ENCODE measurements around the gene DLX1.

The DLX1 gene

GRCh38 chr2:172085460-172086159, at the start of gene DLX1:
DLX1 (plus strand) TSS chr2:172085507; CDS start chr2:172085678, 171 bp downstream.
- Histone ChIP-seq H3K4me3 (ENCODE audit: low read length) (peak within 1 kb of the TSS; percentile 85), H3K4me2 (ENCODE audit: low read length) (peak within 1 kb of the TSS; percentile 88), H3K27ac (ENCODE audit: low read depth, low read length) (no peak within 1 kb of the TSS), H3K27me3 (ENCODE audit: control insufficient read depth, low read length) (peaks cover 85% of the 10 kb centered on the region), H3K9me3 (ENCODE audit: control insufficient read depth, insufficient read depth, low read length) (no peaks in the 10 kb centered on the region), H3F3A (ENCODE audit: control insufficient read depth, insufficient read depth) (peaks cover 6% of the 10 kb centered on the region; the same call in 1 of the 2 replicates), H3K79me2 (ENCODE audit: control insufficient read depth, low read length) (no peaks in the 10 kb centered on the region), H3K9me2 (replicated peaks; ENCODE audit: control insufficient read depth, low read length) (no peaks in the 10 kb centered on the region), H3K36me3 (ENCODE audit: control insufficient read depth, low read length) (no peaks in the 10 kb centered on the region), H3K4me1 (ENCODE audit: control insufficient read depth, low read length) (peaks cover 37% of the 10 kb centered on the region), H4K20me1 (ENCODE audit: control insufficient read depth, insufficient read depth, low read depth, low read length) (no peaks in the 10 kb centered on the region; the same call in 1 of the 2 replicates)
- TF ChIP-seq CTCF (IDR thresholded peaks at IDR 0.05; ENCODE audit: low read depth, low read length, poor library complexity, severe bottlenecking) (no peak), EZH2phosphoT487 (IDR thresholded peaks at IDR 0.05; ENCODE audit: borderline replicate concordance, low read length) (no peak)

GRCh38 chr2:172038121-172038520, 47.2 kb upstream of the DLX1 start:
- no peaks in the 10 kb centered on the region for H3K9me2 ChIP-seq (replicated peaks; ENCODE audit: control insufficient read depth, low read length)
- H4K20me1 ChIP-seq (ENCODE audit: control insufficient read depth, insufficient read depth, low read depth, low read length): no peaks in the 10 kb centered on the region
- H3K27me3 ChIP-seq (ENCODE audit: control insufficient read depth, low read length): no peaks in the 10 kb centered on the region
- H3K4me2 ChIP-seq (ENCODE audit: low read length): no peak overlapping the region
- TF ChIP-seq EZH2phosphoT487 (IDR thresholded peaks at IDR 0.05; ENCODE audit: borderline replicate concordance, low read length): no peak
- TF ChIP-seq CTCF (IDR thresholded peaks at IDR 0.05; ENCODE audit: low read depth, low read length, poor library complexity, severe bottlenecking): no peak
- no peaks in the 10 kb centered on the region for H3K4me1 ChIP-seq (ENCODE audit: control insufficient read depth, low read length)
- H3K27ac ChIP-seq (ENCODE audit: low read depth, low read length): no peak overlapping the region
- H3F3A ChIP-seq (ENCODE audit: control insufficient read depth, insufficient read depth): no peaks in the 10 kb centered on the region
- no peaks in the 10 kb centered on the region for H3K36me3 ChIP-seq (ENCODE audit: control insufficient read depth, low read length)
- H3K79me2 ChIP-seq (ENCODE audit: control insufficient read depth, low read length): no peaks in the 10 kb centered on the region
- no peaks in the 10 kb centered on the region for H3K9me3 ChIP-seq (ENCODE audit: control insufficient read depth, insufficient read depth, low read length)
- H3K4me3 ChIP-seq (ENCODE audit: low read length): no peak overlapping the region

GRCh38 chr2:172038604-172039003, 46.7 kb upstream of the DLX1 start:
- H3K4me2 ChIP-seq (ENCODE audit: low read length): no peak overlapping the region
- H3K27ac ChIP-seq (ENCODE audit: low read depth, low read length): no peak overlapping the region
- H3K79me2 ChIP-seq (ENCODE audit: control insufficient read depth, low read length): no peaks in the 10 kb centered on the region
- TF ChIP-seq CTCF (IDR thresholded peaks at IDR 0.05; ENCODE audit: low read depth, low read length, poor library complexity, severe bottlenecking) (no peak), EZH2phosphoT487 (IDR thresholded peaks at IDR 0.05; ENCODE audit: borderline replicate concordance, low read length) (no peak)
- no peaks in the 10 kb centered on the region for H3K36me3 ChIP-seq (ENCODE audit: control insufficient read depth, low read length)
- H3K4me3 ChIP-seq (ENCODE audit: low read length): no peak overlapping the region
- H4K20me1 ChIP-seq (ENCODE audit: control insufficient read depth, insufficient read depth, low read depth, low read length): no peaks in the 10 kb centered on the region
- no peaks in the 10 kb centered on the region for H3K9me3 ChIP-seq (ENCODE audit: control insufficient read depth, insufficient read depth, low read length)
- no peaks in the 10 kb centered on the region for H3F3A ChIP-seq (ENCODE audit: control insufficient read depth, insufficient read depth)
- no peaks in the 10 kb centered on the region for H3K4me1 ChIP-seq (ENCODE audit: control insufficient read depth, low read length)
- no peaks in the 10 kb centered on the region for H3K27me3 ChIP-seq (ENCODE audit: control insufficient read depth, low read length)
- H3K9me2 ChIP-seq (replicated peaks; ENCODE audit: control insufficient read depth, low read length): no peaks in the 10 kb centered on the region

Measured in DOHH2 (cell line).